ENCODE measurements around the gene MAB21L2. TPM values are rescaled to one million over a fixed set of nuclear protein-coding genes. Genes with fewer than 3 reads are reported as not detected.

MAB21L2 gene
- total RNA-seq, 1 experiment from 2014 or later: not detected

- DNase-seq (ENCODE audit: low read depth): no peak
Measured at GRCh38 chr4:150600812-150601445, 19.0 kb downstream of the MAB21L2 start.

DNA sequence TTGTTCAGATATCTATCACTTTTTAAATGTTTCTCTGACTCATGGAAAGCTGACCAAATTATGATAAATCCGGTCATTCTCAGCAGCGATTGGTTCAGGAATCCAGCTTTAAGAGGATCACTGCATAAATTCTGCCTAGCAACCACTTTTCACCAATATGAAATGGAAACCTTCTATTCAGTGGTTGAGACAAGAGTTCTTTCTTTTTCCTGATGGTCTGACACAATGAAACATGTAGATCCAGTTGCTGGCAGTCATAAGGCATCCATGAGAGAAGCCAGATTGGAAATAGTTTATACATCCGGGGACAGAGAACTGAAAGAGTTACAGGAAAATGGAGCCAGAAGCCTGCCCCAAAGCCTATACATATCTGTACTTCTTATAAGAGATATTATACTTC lies 27.2 kb downstream of the MAB21L2 start:
- no peak for DNase-seq (ENCODE audit: low read depth)

DNA sequence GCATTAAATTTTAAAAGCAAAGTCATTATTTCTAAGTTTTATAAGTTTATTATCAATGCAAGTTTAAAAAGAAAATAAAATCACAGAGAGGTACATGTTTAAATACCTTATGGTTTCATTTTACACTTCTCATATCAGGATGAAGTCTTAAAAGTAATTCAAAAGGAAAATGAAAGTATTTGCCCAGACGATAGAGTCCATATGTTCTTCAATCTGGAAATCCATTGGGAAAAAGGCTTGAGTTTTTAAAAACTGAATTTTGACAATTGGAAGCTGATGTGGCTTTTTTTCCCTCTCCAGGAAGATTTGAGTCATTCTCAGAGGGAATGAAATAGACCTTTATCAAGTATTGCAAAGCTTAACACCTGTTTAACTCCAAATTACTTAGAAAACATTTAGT lies 37.1 kb downstream of the MAB21L2 start:
- no peak for DNase-seq (ENCODE audit: low read depth)

DNA sequence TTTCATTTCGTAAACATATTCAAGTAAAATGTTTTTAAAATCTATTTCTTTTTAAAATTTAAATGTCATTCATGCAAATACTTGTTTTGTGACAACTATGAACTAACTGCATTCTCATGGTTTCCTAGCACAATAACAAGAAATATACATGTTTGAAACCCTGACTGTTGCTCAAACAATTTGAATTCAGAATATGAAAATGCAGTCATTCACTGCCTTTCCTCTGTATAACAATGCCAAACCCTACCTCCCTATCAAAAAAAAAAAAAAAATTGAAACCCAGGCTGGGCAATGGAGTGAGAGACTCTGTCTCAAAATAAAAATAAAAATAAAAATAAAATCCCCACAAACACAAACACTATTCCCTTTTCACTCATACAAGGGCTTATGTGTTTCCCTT lies 42.1 kb downstream of the MAB21L2 start:
- DNase-seq (ENCODE audit: low read depth): no peak

DNA sequence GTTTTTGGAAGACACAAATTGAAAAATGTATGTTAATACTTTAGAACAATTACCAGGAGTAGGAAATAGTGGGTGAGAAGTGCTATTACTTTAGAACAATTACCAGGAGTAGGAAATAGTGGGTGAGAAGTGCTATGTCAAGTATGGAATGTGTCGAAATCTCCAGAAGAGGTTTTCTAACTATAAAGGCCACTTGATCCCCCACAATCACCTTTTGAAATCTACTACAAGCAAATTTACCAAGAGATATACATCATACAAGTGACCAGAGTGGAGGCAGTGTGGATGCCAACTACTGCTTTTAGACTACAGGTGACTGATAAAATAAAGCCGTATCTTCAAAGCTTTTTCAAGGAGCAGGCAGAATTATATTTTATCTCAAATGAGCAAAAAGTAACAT lies 43.1 kb downstream of the MAB21L2 start:
- no peak for DNase-seq (ENCODE audit: low read depth)

GRCh38 chr4:150628073-150628472 lies 46.1 kb downstream of the MAB21L2 start:
- no peak for DNase-seq (ENCODE audit: low read depth)

- DNase-seq (ENCODE audit: low read depth): no peak
Measured at GRCh38 chr4:150632639-150633038, 50.7 kb downstream of the MAB21L2 start.
